HEK293 (cell line): ENCODE data around the gene NDRG4.
A peak's percentile ranks its signal among the peaks of the same experiment; 100 is the strongest.

Experiments used
- ATF2 ChIP-seq: fragments of 450-650 bp; formaldehyde crosslinking; IDR thresholded peaks from 2 replicates; pipeline ENCODE4 v1.5.1; 2016; ENCODE audit warnings: missing biosample characterization, missing genetic modification characterization, low read depth
- BCL6B ChIP-seq: fragments of 450-650 bp; formaldehyde crosslinking; IDR thresholded peaks from 2 replicates; pipeline ENCODE4 v1.5.1; 2017; ENCODE audit warnings: missing biosample characterization, missing genetic modification characterization
- FEZF1 ChIP-seq: fragments of 450-650 bp; formaldehyde crosslinking; IDR thresholded peaks from 2 replicates; pipeline ENCODE4 v1.5.1; 2016; ENCODE audit warnings: missing biosample characterization, missing genetic modification characterization
- GLI2 ChIP-seq: fragments of 450-650 bp; formaldehyde crosslinking; IDR thresholded peaks from 2 replicates; pipeline ENCODE4; 2017; ENCODE audit warnings: missing biosample characterization, missing genetic modification characterization, low read depth, borderline replicate concordance
- GLIS1 ChIP-seq: fragments of 450-650 bp; formaldehyde crosslinking; IDR thresholded peaks from 2 replicates; pipeline ENCODE4 v1.5.1; 2016; ENCODE audit warnings: missing biosample characterization, missing genetic modification characterization
- KLF7 ChIP-seq: fragments of 450-650 bp; formaldehyde crosslinking; IDR thresholded peaks from 2 replicates; pipeline ENCODE4 v1.5.1; 2016; ENCODE audit warnings: missing biosample characterization, missing genetic modification characterization, borderline replicate concordance
- REPIN1 ChIP-seq: fragments of 450-650 bp; formaldehyde crosslinking; IDR thresholded peaks from 2 replicates; pipeline ENCODE4 v1.5.1; 2017; ENCODE audit warnings: missing biosample characterization, missing genetic modification characterization, low read depth
- SP3 ChIP-seq: fragments of 450-650 bp; formaldehyde crosslinking; IDR thresholded peaks from 2 replicates; pipeline ENCODE4 v1.5.1; 2016; ENCODE audit warnings: missing biosample characterization, missing genetic modification characterization
- TCF7L2 ChIP-seq: IDR thresholded peaks from 2 replicates; pipeline ENCODE4 v1.6.1; 2011; ENCODE audit warnings: low read depth, mild to moderate bottlenecking, inconsistent platforms, low read length, moderate library complexity, borderline replicate concordance
- TRIM28 ChIP-seq: IDR thresholded peaks from 2 replicates; pipeline ENCODE4 v1.6.1; 2011; ENCODE audit warnings: low read length, control low read depth, borderline replicate concordance
- YY1 ChIP-seq: fragments of 450-650 bp; formaldehyde crosslinking; IDR thresholded peaks from 2 replicates; pipeline ENCODE4 v1.5.1; 2018; ENCODE audit warnings: missing biosample characterization, missing genetic modification characterization
- ZBTB1 ChIP-seq: fragments of 450-650 bp; formaldehyde crosslinking; IDR thresholded peaks from 2 replicates; pipeline ENCODE4 v1.5.1; 2016; ENCODE audit warnings: missing biosample characterization, missing genetic modification characterization
- ZBTB17 ChIP-seq: fragments of 450-650 bp; formaldehyde crosslinking; IDR thresholded peaks from 2 replicates; pipeline ENCODE4 v1.5.1; 2016; ENCODE audit warnings: missing biosample characterization, missing genetic modification characterization
- ZIC2 ChIP-seq: fragments of 450-650 bp; formaldehyde crosslinking; IDR thresholded peaks from 2 replicates; pipeline ENCODE4 v1.5.1; 2016; ENCODE audit warnings: missing biosample characterization, missing genetic modification characterization
- ZNF223 ChIP-seq: fragments of 450-650 bp; formaldehyde crosslinking; IDR thresholded peaks from 2 replicates; pipeline ENCODE4 v1.5.1; 2016; ENCODE audit warnings: missing biosample characterization, missing genetic modification characterization
- ZNF23 ChIP-seq: fragments of 450-650 bp; formaldehyde crosslinking; IDR thresholded peaks from 2 replicates; pipeline ENCODE4 v1.5.1; 2016; ENCODE audit warnings: missing biosample characterization, missing genetic modification characterization, borderline replicate concordance
- ZNF248 ChIP-seq: fragments of 450-650 bp; formaldehyde crosslinking; IDR thresholded peaks from 2 replicates; pipeline ENCODE4 v1.5.1; 2017; ENCODE audit warnings: missing biosample characterization, missing genetic modification characterization
- ZNF274 ChIP-seq, 2 experiments: fragments of 200-500 bp in 1 of 2; fragments of 450-650 bp in 1 of 2; sonication (Bioruptor generic) in 1 of 2; formaldehyde crosslinking in 1 of 2; IDR thresholded peaks; 2 replicates each; pipeline versions ENCODE4 v1.5.1 to v1.6.1; 2014 to 2016; ENCODE audit warnings: borderline replicate concordance in 1 of 2, inconsistent platforms in 1 of 2, low read length in 1 of 2, missing biosample characterization in 1 of 2, missing genetic modification characterization in 1 of 2
- ZNF398 ChIP-seq: fragments of 450-650 bp; formaldehyde crosslinking; IDR thresholded peaks from 2 replicates; pipeline ENCODE4 v1.5.1; 2017; ENCODE audit warnings: missing biosample characterization, missing genetic modification characterization
- ZNF404 ChIP-seq: fragments of 450-650 bp; formaldehyde crosslinking; IDR thresholded peaks from 2 replicates; pipeline ENCODE4 v1.5.1; 2017; ENCODE audit warnings: missing biosample characterization, missing genetic modification characterization
- ZNF423 ChIP-seq: fragments of 450-650 bp; formaldehyde crosslinking; IDR thresholded peaks from 2 replicates; pipeline ENCODE4 v1.5.1; 2016; ENCODE audit warnings: missing biosample characterization, missing genetic modification characterization
- ZNF433 ChIP-seq: fragments of 450-650 bp; formaldehyde crosslinking; IDR thresholded peaks from 2 replicates; pipeline ENCODE4 v1.5.1; 2016; ENCODE audit warnings: missing biosample characterization, missing genetic modification characterization, low read depth
- ZNF529 ChIP-seq: fragments of 450-650 bp; formaldehyde crosslinking; IDR thresholded peaks from 2 replicates; pipeline ENCODE4 v1.5.1; 2017; ENCODE audit warnings: missing genetic modification characterization, missing biosample characterization; ENCODE audit not compliant: insufficient replicate concordance
- ZNF544 ChIP-seq: fragments of 450-650 bp; formaldehyde crosslinking; IDR thresholded peaks from 2 replicates; pipeline ENCODE4 v1.5.0; 2017; ENCODE audit warnings: missing biosample characterization, missing genetic modification characterization
- ZNF548 ChIP-seq: fragments of 450-650 bp; formaldehyde crosslinking; IDR thresholded peaks from 2 replicates; pipeline ENCODE4 v1.5.1; 2016; ENCODE audit warnings: missing biosample characterization, missing genetic modification characterization
- ZNF549 ChIP-seq: fragments of 450-650 bp; IDR thresholded peaks from 2 replicates; pipeline ENCODE4 v1.5.1; 2018; ENCODE audit warnings: missing biosample characterization, missing genetic modification characterization, mild to moderate bottlenecking, inconsistent platforms, moderate library complexity
- ZNF580 ChIP-seq: fragments of 450-650 bp; formaldehyde crosslinking; IDR thresholded peaks from 2 replicates; pipeline ENCODE4 v1.5.1; 2016; ENCODE audit warnings: missing biosample characterization, missing genetic modification characterization
- ZNF660 ChIP-seq: fragments of 450-650 bp; IDR thresholded peaks from 2 replicates; pipeline ENCODE4 v1.5.1; 2018; ENCODE audit warnings: missing biosample characterization, mild to moderate bottlenecking, missing genetic modification characterization
- ZNF677 ChIP-seq: fragments of 450-650 bp; IDR thresholded peaks from 2 replicates; pipeline ENCODE4 v1.5.0; 2018; ENCODE audit warnings: missing biosample characterization, mild to moderate bottlenecking, missing genetic modification characterization, moderate library complexity
- ZNF768 ChIP-seq: fragments of 450-650 bp; formaldehyde crosslinking; IDR thresholded peaks from 2 replicates; pipeline ENCODE4 v1.5.1; 2018; ENCODE audit warnings: missing biosample characterization, mild to moderate bottlenecking, missing genetic modification characterization
- ZNF777 ChIP-seq: fragments of 450-650 bp; formaldehyde crosslinking; IDR thresholded peaks from 2 replicates; pipeline ENCODE4 v1.5.1; 2017; ENCODE audit warnings: missing biosample characterization, missing genetic modification characterization, borderline replicate concordance
- ZNF785 ChIP-seq: fragments of 450-650 bp; formaldehyde crosslinking; IDR thresholded peaks from 2 replicates; pipeline ENCODE4 v1.5.1; 2016; ENCODE audit warnings: missing biosample characterization, missing genetic modification characterization
- ZNF830 ChIP-seq: fragments of 450-650 bp; IDR thresholded peaks from 2 replicates; pipeline ENCODE4 v1.5.0; 2018; ENCODE audit warnings: missing biosample characterization, missing genetic modification characterization, low read depth, mild to moderate bottlenecking, moderate library complexity
- TF ChIP-seq, protein P1 (sequence below): fragments of 450-650 bp; formaldehyde crosslinking; IDR thresholded peaks from 2 replicates; pipeline ENCODE4 v1.5.1; 2016; ENCODE audit warnings: missing biosample characterization, missing genetic modification characterization

The NDRG4 gene

DNA sequence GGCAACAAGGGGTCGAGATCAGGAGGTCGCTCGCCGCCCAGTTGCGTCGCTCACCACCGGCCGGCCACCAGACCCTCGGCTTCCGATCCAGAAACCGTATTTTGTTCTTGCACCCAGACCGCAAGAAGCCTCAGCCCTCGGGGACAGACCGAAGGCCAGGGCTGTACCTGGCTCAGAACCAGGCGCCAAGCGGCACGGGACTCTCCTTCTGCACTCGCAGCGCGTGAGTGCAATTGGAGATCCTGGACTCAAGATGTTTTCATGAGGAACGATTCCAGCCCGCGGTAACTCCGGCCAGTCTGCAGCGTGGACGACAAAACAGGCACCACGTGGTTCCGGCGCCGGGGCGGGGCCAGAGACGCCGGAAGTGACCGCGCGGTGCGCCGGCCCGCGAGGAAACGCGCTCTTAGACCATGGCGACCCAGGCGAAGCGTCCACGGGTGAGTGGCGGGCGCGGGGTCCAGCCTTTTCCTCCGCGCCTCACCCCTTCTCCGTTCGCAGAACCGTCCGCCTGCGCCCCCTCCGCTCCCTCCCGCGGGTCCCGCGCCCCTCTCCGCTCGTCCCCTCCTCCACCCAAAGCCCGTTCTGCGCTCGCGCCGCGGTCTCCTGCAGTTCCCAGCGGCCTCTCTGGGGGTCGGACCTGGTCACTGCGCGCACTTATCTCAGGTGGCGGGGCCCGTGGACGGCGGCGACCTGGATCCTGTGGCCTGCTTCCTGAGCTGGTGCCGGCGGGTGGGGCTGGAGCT lies 15.4 kb downstream of the NDRG4 start, which contains the start of gene SETD6 (continued):
- TF ChIP-seq ZNF677 (tag by site-specific recombination) (no peak), ZBTB17 (tag by site-specific recombination) (peak; percentile 90), ZNF23 (tag by site-specific recombination) (no peak), ZNF785 (tag by site-specific recombination) (no peak), ZIC2 (tag by site-specific recombination) (peak; percentile 40; the same call in 1 of the 2 replicates), TCF7L2 (no peak), ZNF768 (tag by site-specific recombination) (no peak), ZNF404 (no peak), ZNF544 (tag by site-specific recombination) (no peak), ATF2 (no peak), ZBTB1 (no peak), ZNF398 (tag by site-specific recombination) (peak; percentile 69), ZNF423 (tag by site-specific recombination) (no peak), ZNF548 (tag by site-specific recombination) (no peak), ZNF223 (tag by site-specific recombination) (no peak), TRIM28 (no peak), GLI2 (tag by site-specific recombination) (no peak), ZNF248 (no peak), ZNF580 (tag by site-specific recombination) (peak; percentile 41; the same call in 1 of the 2 replicates), ZNF777 (tag by site-specific recombination) (peak; percentile 58; the same call in 1 of the 2 replicates), ZNF274 (IDR thresholded peaks at IDR 0.05; ENCODE audit: low read length) (no peak), ZNF274 (tag by site-specific recombination; IDR thresholded peaks at IDR 0.05; ENCODE audit: borderline replicate concordance) (no peak), KLF7 (peak; percentile 41; the same call in 1 of the 2 replicates), REPIN1 (tag by site-specific recombination) (0 out of 2 replicates have a peak, but pooled peaks have one; percentile 7), ZNF549 (tag by site-specific recombination) (no peak), ZNF433 (tag by site-specific recombination) (no peak), ZNF529 (tag by site-specific recombination) (no peak), ZNF830 (no peak), FEZF1 (tag by site-specific recombination) (no peak), SP3 (tag by site-specific recombination) (peak; percentile 60; the same call in 1 of the 2 replicates), BCL6B (tag by site-specific recombination) (no peak), YY1 (tag by site-specific recombination) (peak; percentile 74; the same call in 1 of the 2 replicates), GLIS1 (tag by site-specific recombination) (peak; percentile 67), ZNF660 (tag by site-specific recombination) (peak; percentile 31)
- TF ChIP-seq, protein P1, sequence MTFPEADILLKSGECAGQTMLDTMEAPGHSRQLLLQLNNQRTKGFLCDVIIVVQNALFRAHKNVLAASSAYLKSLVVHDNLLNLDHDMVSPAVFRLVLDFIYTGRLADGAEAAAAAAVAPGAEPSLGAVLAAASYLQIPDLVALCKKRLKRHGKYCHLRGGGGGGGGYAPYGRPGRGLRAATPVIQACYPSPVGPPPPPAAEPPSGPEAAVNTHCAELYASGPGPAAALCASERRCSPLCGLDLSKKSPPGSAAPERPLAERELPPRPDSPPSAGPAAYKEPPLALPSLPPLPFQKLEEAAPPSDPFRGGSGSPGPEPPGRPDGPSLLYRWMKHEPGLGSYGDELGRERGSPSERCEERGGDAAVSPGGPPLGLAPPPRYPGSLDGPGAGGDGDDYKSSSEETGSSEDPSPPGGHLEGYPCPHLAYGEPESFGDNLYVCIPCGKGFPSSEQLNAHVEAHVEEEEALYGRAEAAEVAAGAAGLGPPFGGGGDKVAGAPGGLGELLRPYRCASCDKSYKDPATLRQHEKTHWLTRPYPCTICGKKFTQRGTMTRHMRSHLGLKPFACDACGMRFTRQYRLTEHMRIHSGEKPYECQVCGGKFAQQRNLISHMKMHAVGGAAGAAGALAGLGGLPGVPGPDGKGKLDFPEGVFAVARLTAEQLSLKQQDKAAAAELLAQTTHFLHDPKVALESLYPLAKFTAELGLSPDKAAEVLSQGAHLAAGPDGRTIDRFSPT (tag by site-specific recombination): no peak
